GM23338 (cell line): Measurements from ENCODE around the gene CAMTA1.

Source experiments
- CREB1 ChIP-seq: fragments of 250-450 bp; sonication (Bioruptor Pico); IDR thresholded peaks from 2 replicates; pipeline ENCODE4 v1.5.0; 2020; ENCODE audit warnings: low read depth, mild to moderate bottlenecking, moderate library complexity
- CTCF ChIP-seq, 2 experiments: fragments of 200-600 bp in 1 of 2; sonication (generic) in 1 of 2; conservative IDR thresholded peaks; 2 replicates each; pipeline versions ENCODE4 v1.5.1 to v1.6.1; 2016 to 2017; ENCODE audit warnings: antibody characterized with exemption in 2 of 2, low read depth in 2 of 2, mild to moderate bottlenecking in 2 of 2, moderate library complexity in 1 of 2
- EZH2 ChIP-seq: fragments of 200-600 bp; sonication (generic); IDR thresholded peaks from one replicate; pipeline ENCODE4 v1.8.0; 2017; ENCODE audit warnings: antibody characterized with exemption, mild to moderate bottlenecking, low read depth; ENCODE audit not compliant: unreplicated experiment
- EZH2phosphoT487 ChIP-seq: fragments of 200-600 bp; sonication (generic); IDR thresholded peaks from one replicate; pipeline ENCODE4 v1.8.1; 2018; ENCODE audit warnings: antibody characterized with exemption; ENCODE audit not compliant: unreplicated experiment
- REST ChIP-seq: IDR thresholded peaks from one replicate; pipeline ENCODE4 v1.6.1; 2018; ENCODE audit warnings: antibody characterized with exemption; ENCODE audit not compliant: unreplicated experiment
- ZNF331 ChIP-seq: fragments of 250-450 bp; sonication (Bioruptor Pico); IDR thresholded peaks from 2 replicates; pipeline ENCODE4 v1.5.0; 2020; ENCODE audit warnings: low read depth, mild to moderate bottlenecking, moderate library complexity

GRCh38 chr1:7671146-7671465 is 885.9 kb downstream of the CAMTA1 start:
- TF ChIP-seq CTCF (conservative IDR thresholded peaks at IDR 0.05; ENCODE audit: low read depth in 2 of 2): no peak
- TF ChIP-seq EZH2phosphoT487: no peak
- no peak for TF ChIP-seq REST
- no peak for TF ChIP-seq EZH2
- no peak for TF ChIP-seq CREB1 (CRISPR knock-in tag)
- TF ChIP-seq ZNF331 (CRISPR knock-in tag): no peak
